Stimulated activated CD4-positive, alpha-beta T cell treated with anti-CD3 and anti-CD28 coated beads, TNF-alpha, amount 100 ng/mL, for 48 hours (primary cell): ENCODE measurements around the gene FBXO48.
A peak's percentile ranks its signal among the peaks of the same experiment; 100 is the strongest.
"Not testable (repeated sequence)": the region's sequence is repeated elsewhere in the genome, so short reads cannot be mapped to it uniquely, and the experiment has no call there.

Experiments used
- DNase-seq, 3 donors: peaks; one replicate each; pipeline ENCODE4 v3.0.0-alpha.2; 2020; ENCODE audit warnings: low read depth in 3 of 3

Gene FBXO48

GRCh38 chr2:68472796-68473414 lies 5.8 kb upstream of the FBXO48 start:
- DNase-seq, result no peak

- no peak for DNase-seq
Measured at GRCh38 chr2:68471385-68471784, 4.3 kb upstream of the FBXO48 start.

- DNase-seq, result no peak
Measured at GRCh38 chr2:68469935-68470334, 2.8 kb upstream of the FBXO48 start.

GRCh38 chr2:68468801-68469200 lies 1.7 kb upstream of the FBXO48 start:
- no peak for DNase-seq

DNA sequence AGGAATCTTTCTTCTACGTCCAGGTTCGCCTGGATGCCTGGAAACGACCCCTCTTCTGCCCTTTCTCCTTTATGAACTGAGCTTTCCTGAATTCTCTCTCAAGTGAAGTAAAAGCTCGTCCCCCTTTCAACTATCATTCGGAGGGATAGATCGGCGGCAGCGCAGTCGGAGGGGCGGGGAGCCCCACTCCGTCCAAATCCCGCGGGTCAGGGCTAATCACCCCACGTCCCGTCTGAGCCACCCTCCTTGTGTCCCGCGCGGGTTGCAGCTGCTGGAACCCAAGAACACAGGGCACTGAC lies 367 bp downstream of the FBXO48 start:
- no peak for DNase-seq

- peak; percentile 35 to 57 (median 43) for DNase-seq
Measured at GRCh38 chr2:68466361-68466777, 725 bp downstream of the FBXO48 start.

DNA sequence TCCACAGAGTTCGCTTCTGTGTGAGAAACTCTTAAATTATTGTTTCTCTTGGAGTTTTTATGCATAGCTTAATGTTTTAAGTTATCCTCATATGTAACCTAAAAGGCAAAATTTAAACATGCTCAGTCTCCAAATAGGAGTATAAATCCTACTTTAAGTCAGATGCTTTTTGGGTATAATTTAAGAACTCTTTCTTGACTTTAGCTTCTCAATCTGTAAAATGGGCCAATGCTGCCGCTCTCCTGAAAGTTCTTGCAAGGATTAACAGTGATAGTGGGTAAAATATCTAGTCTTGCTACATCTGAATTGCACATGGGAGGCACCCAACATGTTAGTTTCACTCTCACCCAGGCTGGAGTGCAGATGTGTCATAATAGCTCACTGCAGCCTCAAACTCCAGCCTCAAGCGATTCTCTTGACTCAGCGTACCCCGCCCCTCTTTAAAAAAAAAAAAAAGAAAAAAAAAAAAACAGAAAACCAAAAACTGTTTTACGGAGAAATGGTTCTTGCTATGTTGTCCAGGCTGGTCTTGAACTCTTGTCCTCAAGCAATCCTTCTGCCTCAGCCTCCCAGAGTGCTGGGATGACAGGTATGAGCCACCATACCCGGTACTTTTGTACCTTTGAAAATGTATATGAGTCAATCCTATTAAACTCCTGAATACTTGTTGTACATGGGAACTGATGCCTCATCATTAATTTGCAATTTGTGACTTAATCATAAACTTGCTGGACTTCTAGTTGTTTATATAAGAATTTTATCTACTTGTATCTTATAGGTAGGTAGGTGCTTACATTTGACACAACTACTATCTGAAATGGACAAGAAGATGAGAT lies 1.8 kb downstream of the FBXO48 start:
- peak in 1 of 3 donors; percentile 32 for DNase-seq

DNA sequence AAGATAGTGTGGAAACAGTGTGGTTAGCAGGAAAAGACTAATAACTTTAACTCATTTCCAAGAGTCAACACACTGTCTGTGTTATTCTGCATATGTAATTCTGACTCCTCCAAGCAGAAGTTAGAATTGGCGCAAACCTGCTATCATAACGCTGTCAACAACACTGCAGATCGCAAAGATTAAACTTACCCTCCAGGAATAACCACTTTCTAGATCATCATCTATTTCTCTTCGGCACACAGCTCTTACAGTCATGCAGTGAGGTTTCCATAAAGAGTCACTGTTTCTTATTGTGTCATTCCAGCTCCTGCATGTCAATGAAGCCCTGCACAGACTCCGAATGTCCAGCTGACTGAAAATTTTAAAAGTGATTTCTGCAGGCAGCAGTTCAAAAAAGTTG lies 2.4 kb downstream of the FBXO48 start:
- DNase-seq, result no peak

GRCh38 chr2:68463287-68463877 lies 3.7 kb downstream of the FBXO48 start:
- no peak for DNase-seq

DNA sequence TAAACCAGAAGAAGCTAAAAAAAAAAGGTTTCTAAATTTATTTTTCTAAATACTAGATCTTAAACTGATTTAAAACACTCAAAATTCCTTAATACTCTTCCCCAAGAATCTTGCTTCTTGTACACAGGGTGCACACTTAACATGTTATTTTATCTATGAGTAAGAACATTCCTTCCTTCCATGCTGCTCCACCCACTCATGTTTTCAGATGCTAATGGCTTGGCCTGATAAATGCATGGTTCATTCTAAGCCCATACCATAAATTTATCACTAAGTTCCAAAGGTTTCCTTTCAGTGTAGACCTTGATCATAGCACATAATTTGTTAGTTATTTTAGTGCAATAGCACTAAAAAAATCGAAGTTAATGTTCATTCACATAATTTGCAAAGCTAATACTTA lies 8.1 kb downstream of the FBXO48 start:
- DNase-seq, result no peak

DNA sequence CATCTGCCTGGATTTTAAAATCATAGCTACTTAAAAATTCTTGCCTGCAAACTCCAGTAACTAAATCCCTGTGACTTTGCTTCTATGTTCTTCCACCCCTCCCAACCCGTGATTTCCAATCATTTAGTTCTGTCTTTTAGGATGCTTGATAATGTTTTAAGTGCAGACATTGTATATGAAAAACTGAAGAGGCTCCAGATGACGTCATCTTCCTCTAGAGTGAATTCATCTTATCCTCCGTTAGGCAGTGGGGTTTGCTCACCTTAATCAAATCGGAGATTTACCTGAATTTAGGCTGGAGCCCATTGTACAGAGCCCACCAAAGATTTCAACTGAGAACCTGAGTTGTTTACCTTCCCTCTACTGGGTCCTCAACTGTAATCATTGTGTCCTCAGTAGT lies 10.9 kb downstream of the FBXO48 start:
- DNase-seq, result no peak

DNA sequence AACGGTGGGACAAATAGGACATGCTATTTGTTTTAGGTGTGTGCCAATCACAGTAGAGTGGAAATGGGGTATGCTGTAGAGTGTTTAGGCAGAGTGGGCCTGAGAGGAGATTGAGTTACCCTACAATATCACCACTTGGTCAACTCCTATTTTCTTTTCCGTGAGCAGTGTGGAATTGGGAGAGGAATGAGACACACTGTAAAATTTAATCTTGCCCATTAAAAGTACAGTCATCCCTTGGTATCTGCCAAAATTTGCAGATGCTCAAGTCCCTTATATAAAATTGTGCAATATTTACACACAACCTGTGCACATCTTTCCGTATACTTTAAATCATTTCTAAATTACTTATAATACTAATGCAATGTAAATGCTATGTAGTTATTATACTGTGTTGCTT lies 12.4 kb downstream of the FBXO48 start:
- DNase-seq, result no peak

- DNase-seq, result no peak
Measured at GRCh38 chr2:68453761-68454360, 13.2 kb downstream of the FBXO48 start.

DNA sequence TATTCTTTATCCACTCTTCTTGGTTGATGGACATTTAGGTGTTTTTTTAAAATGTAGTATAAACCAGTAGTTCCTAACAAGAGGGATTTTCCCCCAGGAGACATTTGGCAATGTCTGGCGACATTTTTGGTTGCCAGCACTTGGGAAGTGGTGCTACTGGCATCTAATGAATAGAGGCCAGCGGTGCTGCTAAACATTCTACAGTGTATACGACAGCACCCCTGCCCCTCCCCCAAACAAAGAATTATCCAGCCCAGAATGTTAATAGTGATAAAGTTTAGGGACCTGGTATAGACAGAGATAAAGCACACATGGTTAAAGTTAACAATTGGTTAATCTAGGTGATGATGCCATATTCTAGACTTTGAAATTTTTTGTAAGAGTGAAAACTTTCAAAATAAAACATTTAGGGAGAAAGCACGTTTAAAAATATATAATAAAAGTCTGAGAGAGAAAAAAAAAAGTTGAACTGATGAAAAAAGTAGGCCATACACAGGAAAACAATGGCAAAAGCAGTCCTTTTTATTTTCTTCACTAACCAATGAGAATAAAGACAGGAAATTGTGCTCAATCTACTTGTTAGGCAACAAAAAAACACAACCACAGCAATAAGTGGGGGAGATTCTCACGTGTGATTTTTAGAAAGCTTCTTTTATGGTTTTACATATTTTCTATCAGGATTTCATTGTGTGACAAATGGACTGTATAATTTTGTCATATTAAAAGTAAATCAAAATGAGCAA lies 14.8 kb downstream of the FBXO48 start:
- DNase-seq, result no peak

GRCh38 chr2:68448671-68449653 lies 18.1 kb downstream of the FBXO48 start:
- DNase-seq, result no peak

GRCh38 chr2:68447118-68447517 lies 20.0 kb downstream of the FBXO48 start:
- DNase-seq, result no peak

DNA sequence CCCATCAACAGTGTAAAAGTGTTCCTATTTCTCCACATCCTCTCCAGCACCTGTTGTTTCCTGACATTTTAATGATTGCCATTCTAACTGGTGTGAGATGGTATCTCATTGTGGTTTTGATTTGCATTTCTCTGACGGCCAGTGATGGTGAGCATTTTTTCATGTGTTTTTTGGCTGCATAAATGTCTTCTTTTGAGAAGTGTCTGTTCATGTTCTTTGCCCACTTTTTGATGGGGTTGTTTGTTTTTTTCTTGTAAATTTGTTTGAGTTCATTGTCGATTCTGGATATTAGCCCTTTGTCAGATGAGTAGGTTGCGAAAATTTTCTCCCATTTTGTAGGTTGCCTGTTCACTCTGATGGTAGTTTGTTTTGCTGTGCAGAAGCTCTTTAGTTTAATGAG lies 20.7 kb downstream of the FBXO48 start:
- DNase-seq, result not testable (repeated sequence)

DNA sequence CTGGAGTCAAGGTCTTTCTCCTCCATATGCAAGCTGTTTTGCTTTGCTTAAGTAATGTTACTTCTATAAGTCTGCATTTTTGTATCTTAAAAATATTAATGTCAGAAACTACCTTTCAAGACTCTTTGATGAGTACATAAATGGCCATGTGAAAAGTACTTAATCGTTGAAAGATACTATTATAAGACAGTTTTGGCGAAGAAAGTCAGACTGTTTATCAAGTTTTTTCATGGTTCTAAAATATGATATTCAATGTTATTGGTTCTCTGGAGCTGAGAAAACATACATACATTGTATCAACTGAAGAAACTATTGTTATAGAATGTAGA lies 25.1 kb downstream of the FBXO48 start:
- no peak for DNase-seq

- DNase-seq, result peak; percentile 77 to 82 (median 77)
Measured at GRCh38 chr2:68441179-68441993, 25.7 kb downstream of the FBXO48 start.
